Placental epithelial cell (primary cell): ENCODE results near the gene AP5M1. TPM values are rescaled to one million over a fixed set of nuclear protein-coding genes. Genes with fewer than 3 reads are reported as not detected.

Experiments
- total RNA-seq: library from RNA; depleted of rRNA; stranded (reverse); fragments of >200 nt; gene quantifications from 2 replicates; pipeline ENCODE4 v1.2.3, GENCODE V29; 2012

Gene AP5M1
- total RNA-seq = 19.2 and 34.8 TPM in 2 replicates

GRCh38 chr14:57268161-57269069 is at the start of gene AP5M1, which contains the start of gene EXOC5:
AP5M1 (plus strand) TSS chr14:57268971; CDS start chr14:57269315, 344 bp downstream.
EXOC5 (minus strand) TSS chr14:57268905; CDS start chr14:57268648, 257 bp downstream.

Other genes starting within 250 kb of the AP5M1 start
- gene EXOC5, start 66 bp upstream of the AP5M1 start, total RNA-seq = 41.6 and 63.4 TPM in 2 replicates
- gene NAA30, start 121.6 kb downstream of the AP5M1 start, total RNA-seq = 15.3 and 19.6 TPM in 2 replicates
- not detected in 2 replicates for gene CCDC198, start 224.9 kb downstream of the AP5M1 start, total RNA-seq